Stimulated activated CD4-positive, alpha-beta T cell treated with anti-CD3 and anti-CD28 coated beads, Interleukin-12 subunit alpha, Interleukin-12 subunit beta, amount 100 ng/mL, for 24 hours (primary cell): ENCODE results near the gene NUDT16.

Experiments
- DNase-seq, 2 experiments: peaks; one replicate each; pipeline ENCODE4 v3.0.0-alpha.2; 2020; ENCODE audit warnings: low read depth in 2 of 2

The NUDT16 gene

DNA sequence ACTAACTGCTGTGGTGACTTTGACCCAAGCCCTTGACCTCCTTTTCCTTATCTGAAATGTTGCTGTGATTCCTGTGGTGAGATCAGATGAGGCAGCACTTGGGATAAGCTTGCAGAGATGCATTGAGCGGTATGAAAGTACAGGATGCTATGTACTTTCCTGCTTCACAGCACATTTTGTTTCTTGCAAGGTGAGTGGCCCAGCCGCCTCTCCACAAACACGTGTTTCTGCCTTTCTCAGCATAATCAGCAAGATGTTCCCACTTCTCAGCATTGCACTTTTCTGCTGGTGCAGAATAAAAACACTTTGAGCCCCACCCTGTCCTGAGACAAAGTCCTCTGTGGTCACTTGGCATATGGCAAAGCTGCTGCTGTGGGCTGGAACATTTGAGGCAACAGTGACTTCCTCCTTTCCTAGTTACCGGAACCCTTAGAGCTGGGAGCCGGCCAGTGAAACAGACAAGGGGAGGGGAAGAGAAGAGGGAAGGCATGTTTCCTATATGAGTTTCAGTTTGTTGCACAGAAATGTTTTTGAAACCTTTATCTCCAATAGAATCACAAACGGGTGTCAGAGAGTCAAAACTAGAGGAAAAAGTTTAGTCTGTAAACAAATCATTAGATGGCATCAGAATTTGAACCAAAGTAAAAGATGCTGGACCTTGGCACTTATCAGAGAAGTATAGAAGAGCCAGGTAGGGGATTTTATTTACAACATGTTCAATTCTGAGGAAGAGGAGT is 5.0 kb downstream of the NUDT16 start:
- no peak for DNase-seq

DNA sequence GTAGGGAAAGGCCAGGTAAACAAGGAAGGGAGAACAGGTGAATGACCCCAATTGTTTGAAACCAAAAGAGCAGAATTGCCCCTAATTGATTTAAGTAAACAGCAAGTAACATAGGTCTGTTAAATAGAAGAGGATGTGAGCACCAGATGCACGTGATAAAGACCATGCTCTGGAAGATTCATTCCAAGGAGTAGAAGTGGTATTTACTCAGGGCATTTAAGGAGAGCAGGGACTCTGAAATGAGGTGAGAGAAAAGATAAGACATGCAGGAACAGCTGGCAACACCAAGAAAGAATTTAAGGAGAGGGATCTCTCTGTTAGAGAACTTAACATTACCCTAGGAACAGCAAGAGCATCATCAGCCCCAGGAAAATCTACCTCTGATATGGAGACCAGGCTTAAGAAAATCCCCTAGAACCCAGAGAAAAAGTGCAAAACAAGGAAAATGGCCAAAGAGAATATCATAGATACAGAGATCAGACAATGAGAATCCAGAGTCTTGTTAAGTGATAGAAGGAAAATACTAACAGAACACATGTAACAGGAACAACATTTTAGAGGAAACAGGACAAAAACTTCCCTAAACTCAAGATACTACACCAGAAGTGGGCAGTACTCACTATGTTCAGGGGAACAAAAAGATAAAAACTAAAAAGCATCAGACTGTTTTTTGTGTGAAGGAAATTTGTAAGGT is 6.4 kb downstream of the NUDT16 start:
- no peak for DNase-seq

DNA sequence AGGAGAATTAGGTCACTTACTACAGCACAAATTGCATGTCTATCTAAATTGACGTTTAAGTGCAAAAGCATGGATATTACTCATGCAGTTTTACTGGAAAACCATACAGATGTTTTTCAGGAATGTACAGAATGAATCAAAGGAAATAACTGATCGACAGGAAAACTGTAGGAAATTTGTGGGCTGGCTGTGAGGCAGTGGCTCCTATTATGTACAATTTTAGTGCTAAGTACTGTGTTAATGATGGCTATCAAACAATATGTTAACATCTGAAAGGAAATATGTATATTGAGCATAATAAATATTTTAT is 6.9 kb downstream of the NUDT16 start:
- no peak for DNase-seq

DNA sequence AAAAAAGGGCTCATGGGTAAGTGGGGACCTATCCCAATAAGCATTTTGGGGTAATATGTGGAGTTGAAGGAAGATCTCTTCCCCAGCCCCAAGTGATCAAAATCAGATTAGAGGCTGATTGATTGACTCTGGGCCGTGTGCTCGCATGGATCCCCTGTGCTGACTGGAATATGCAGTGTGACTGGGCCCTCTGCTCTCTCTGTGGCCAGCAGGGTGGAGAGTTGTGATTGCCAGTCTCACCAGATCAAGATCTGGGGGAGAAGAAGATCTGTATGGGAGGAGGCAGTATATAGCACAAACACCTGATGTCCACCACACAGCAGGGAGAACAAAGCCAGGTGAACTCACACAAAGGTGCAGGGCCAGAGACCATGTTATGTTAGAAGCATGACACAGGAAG is 8.8 kb downstream of the NUDT16 start:
- DNase-seq: no peak

DNA sequence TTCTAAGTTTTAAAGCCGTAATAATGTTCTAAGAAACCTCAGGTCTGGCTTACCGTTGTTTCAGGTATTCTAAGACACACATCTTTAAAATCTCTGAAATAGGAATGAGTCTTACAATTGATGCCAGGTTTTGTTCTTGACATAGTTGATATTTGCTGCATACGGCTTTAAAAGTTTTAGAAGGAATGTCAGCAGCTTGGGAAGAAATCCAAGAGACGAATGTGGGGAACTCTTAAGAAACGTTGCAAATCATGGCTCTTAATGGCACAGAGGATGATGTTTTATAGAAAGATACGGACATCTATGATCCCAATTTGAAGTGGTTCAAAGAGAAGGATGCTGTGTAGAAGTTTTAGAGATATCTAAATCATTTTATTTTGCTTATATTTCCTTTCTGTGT is 11.5 kb downstream of the NUDT16 start:
- DNase-seq: no peak

DNA sequence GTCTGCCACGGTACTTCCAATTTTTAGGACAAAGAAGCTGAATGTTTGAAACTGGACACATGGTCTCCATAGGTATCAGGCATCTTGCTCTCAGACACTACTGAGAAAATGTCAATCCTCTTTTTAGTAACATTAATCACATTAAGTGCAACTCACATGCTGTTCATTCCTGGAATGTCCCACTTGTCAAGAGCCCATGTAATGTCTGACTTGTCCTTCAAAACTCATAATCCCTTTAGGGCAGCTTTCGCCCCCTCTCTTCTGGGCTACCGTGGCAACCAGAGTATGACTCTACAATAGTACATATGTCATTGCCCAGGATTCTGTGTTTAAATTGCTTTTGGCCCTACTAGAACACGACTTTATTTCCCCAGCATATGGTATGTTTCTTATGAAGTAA is 12.3 kb downstream of the NUDT16 start:
- no peak for DNase-seq

DNA sequence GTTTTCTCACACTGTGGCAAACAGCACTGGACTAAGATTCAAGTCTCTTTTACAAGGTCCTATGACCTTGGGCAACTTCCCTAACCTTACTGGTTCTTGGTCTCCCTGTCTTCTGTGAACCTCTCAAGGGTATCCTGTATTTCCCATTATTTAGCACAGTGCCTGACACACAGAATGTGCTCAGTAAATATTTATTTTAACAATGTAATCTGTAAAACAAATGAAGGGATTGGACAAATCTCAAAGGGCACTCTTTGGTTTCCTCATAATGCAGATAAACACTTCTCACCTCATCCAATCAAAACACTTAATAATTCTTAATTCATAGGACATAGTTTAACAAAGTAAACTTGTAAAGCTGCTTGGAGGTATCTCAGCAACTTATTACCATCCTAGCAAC is 12.8 kb downstream of the NUDT16 start:
- DNase-seq: no peak

DNA sequence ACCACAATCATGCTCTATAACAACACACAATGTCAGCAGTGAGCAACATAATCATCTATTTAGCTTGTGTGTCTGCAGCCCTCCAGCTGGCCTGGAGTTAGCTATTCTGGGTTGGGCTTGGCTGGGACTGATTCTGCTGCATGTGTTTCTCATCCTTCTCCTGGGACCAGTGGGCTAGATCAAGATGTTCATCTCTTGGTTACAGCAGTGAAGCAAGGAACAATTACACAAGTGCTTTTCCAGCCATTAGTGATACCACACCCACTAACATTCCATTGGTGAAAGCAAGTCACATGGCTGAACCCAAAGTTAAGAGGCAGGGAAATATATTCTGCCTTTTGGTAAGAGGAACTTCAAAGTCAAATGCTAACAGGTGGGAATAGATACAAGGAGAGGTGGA is 14.6 kb downstream of the NUDT16 start:
- no peak for DNase-seq

DNA sequence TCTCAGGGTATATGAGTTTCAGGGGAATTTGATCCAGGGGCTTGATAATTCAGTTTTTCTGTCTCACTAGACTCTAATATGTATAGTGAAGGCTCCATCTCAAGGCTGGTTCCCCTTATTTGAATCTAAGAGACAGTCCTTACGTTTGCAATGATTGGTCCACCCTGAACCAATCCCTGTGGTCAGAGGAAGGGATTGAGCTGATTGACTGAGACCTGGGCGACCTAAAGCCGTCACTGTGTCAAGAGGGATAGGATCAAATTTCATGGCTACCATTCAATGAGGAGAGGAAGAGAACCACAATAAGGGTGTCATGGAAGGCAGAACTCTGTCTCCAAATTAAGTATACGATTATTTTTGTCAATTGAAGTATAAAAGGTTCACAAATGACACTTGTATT is 16.3 kb downstream of the NUDT16 start:
- DNase-seq: no peak

DNA sequence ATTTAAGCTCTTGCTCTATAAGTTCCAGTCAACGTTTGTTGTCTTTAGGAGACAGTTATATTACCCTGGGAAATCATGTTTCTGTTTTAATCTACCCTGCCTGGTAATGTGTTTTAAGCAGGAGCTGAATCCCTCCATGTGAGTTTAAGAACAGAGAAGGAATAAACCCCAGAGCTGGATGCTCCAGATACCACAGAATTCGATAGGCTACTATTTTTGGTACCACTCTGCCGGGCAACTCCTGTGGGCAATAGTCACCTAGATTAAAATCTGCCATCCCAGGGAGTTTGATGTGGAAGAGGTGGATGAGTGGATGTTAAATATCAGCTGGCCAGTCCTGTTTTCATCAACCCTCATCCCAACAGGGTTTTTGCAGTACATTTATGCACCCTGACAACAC is 20.4 kb downstream of the NUDT16 start:
- no peak for DNase-seq

DNA sequence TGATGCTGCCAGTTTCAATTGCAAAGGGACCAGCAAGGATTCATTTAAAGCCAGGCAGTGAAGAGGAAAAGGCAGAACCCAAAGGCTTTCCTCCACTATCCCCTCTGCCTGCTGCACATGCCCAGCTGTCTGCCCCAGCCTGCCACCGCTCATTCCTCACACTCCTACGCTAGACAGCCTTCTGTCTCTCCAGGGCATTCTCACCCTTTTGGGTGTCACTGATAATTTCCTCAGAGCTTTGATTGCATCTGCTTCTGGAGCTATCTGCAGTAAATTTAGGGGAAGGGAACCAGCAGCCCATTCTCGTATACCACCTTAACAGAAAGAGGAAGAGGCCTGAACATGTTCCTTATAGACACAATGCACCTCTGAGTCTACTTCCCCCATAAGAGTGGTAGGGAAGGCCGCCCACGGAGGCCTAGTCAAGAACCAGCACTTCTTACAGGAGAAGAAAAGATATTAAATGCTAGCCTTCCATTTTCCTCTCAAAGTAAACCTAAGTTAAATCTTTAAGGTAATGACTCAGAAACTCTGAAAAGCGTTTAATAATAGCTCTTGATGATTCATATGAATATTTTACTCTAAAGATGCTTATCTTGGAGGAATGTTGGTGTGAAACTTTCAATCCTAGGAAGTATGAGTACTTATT is 20.9 kb downstream of the NUDT16 start:
- no peak for DNase-seq

DNA sequence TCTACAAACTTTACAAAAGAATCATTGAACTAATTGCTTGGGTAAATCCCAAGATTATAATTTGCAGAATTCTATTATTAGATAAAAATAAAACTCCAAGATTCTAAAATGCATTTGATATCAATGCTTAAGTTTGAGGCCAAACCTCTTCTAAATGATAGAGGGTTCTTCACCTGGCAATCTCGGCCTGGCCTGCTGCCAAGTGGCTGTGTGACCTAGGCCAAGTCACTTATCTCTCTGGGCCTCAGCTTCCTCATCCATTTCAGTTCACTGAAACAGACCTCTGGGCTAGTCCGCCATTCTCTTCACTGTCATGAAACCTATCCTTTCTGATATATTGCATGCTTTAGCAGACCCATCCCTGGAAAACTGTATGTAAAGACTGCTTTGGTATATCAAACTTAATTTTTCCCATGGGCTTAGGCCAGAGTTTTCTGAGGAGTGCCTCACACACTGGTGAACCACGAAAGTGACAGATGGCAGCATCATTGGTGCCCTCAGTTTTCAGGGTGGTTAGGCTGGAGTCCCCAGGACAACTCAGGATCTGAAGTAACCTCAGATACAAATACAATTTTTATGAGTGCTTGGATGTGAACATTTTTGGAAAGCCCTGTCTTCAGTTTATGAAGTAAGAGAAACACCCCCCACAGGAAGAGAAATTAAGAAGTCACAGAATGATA is 21.8 kb downstream of the NUDT16 start:
- no peak for DNase-seq

DNA sequence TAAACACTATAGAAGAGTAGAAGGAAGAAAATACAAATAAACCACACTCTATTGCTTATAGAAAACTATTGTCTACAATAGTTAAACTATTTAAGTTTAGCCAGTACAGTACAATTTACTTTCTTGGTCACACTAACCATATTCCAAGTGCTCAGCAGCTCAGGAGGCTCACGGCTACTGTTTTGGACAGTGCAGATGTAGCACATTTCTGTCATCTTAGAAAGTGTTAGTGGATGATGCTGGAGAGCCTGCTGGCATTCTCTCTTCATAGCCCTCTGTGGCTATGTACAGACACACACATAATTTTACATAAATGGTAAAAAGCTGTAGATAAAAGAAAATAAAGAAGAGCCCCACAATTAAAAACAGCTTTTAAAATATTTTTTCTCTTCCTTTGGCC is 23.8 kb downstream of the NUDT16 start:
- no peak for DNase-seq

DNA sequence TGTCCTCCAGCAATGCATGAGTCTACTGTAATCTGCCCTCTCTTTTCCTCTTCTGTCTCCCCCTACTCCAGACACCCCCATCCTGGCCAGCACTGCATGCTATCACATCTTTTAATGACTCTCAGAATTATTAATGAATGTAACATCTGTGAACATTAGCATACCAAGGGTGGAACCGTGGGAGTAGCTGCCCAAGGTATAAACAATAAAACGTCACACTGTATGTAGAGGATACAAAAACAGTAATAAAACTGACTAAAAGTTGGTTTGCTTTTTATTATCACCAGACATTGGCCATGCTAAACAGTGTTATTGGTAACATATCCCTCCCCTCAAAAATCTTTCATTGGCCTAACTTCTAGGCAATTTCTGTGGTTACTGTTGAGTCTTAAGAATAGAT is 24.7 kb downstream of the NUDT16 start:
- no peak for DNase-seq

DNA sequence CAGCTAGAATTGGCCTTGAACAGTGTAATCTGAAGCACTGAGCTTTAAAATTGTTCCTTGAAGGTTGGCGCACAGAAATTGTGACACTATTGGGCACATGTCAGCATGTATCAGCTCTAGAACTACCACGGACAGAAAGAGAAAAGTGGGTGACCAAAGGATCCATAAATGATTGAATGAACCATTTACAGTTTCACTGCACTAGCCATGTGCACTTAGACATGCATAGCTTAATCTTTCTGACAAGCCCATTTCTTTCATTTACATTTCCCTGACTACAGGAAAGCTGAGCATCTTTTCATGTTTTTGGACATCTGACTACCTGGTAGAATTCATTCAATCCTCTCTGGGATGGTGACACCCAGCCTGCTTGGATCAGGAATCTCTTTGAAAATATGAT is 36.2 kb downstream of the NUDT16 start:
- no peak for DNase-seq

DNA sequence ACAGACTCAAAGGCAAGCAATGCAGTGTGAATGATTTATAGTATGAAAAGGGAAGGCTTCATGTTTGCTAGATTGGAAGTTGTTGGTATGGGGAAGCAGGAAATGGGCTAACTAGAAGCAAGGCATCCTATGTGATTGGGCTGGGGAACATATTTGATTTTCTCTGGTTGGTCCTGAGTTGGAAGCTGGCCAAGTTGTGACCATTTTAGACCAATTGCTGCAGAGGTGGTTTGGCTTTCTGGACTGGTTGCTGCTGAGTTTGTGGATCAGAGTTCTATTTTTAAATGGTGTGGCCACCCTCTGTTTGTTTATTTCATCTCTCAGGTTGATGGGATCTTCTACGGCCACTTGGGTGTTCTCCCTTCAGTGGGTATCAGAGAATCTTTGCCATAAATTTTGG is 39.7 kb downstream of the NUDT16 start:
- no peak for DNase-seq

DNA sequence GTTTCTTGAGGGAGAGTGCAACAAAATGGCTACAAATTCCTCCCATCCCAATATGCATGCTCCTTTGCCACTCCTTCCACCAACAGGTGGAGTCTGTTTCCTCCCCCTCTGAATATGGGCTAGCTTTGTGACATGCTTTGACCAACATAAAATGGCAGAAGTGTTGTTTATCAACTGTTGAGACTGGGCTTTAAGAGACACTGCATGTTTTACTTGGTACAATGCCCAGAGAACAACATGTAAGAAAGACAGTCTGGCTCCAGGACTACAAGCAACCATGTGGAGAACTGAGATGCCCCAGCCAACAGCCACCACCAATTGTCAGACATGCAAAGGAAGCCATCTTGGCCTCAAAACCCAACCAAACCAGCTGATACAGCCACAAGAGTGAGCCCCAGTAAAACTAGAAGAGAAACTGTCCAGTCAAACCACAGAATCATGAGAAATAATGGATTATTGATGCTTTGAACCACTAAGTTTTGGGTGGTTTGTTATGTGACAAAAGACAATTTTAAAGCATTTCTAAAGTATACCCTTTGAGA is 40.5 kb downstream of the NUDT16 start:
- DNase-seq: no peak

DNA sequence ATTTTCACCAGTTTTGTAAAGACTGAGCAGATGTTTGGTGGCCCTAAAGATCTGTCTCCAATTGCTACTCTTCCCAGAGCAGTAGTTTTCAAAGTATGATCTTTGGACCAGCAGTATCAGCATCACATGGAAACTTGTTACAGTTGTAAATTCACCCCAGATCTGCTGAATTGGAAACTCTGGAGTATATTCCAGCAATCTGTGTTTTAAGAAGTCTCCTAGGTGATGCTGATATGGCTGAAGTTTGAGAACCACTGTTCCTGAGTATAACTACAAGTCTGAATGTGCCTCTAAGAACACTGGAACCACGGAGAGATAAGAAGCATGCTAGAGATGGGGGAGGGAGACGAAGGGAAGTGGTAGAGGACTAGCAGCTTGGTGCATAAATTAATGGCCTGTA is 45.7 kb downstream of the NUDT16 start:
- DNase-seq: no peak

DNA sequence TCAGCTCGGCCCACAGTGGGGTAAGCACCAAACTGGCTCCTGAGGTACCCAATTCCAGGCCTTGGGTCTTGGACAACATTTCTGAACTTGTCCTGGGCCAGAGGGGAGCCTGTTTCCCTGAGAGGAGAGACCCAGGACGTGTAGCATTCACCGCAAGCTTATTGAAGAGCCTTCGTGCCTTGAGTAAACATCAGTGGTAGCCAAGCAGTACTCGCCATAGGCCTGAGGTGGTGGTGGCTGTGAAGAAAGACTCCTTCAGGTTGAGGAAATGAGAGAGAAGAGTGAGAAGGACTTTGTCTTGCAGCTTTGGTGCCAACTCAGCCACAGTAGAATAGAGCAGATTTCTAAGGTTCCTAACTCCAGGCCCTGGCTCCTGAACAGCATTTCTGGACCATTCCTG is 50.2 kb downstream of the NUDT16 start:
- no peak for DNase-seq

DNA sequence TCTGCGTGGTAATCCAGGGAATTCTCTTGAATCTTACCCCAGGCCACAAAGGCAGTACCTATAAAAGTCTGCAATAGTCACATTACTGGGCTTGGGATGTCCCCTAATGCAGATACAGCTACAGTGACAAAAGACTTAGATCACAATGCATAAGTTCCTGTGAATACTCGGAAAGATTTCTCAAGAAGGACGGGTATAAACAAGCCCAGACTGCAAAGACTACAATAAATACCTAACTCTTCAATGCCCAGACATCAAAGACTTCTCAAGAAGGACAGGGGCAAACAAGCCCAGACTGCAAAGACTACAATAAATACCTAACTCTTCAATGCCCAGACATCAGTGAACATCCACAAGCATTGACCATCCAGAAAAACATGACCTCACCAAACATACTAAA is 50.9 kb downstream of the NUDT16 start:
- DNase-seq: no peak

DNA sequence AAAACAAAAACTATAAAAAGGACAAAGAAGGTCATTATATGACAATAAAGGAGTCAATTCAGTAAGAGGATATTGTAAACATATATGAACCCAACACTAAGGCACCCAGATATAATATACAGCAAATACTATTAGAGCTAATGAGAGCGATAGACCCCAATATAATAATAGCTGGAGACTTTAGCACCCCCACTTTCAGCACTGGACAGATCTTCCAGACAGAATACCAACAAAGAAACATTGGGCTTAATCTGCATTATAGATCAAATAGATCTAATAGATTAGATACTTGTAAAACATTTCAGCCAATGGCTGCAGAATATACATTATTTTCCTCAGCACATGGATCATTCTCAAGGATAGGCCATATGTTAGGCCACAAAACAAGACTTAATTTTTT is 53.4 kb downstream of the NUDT16 start:
- DNase-seq: no peak
